ENCODE data around the gene RAMP3.

DNA sequence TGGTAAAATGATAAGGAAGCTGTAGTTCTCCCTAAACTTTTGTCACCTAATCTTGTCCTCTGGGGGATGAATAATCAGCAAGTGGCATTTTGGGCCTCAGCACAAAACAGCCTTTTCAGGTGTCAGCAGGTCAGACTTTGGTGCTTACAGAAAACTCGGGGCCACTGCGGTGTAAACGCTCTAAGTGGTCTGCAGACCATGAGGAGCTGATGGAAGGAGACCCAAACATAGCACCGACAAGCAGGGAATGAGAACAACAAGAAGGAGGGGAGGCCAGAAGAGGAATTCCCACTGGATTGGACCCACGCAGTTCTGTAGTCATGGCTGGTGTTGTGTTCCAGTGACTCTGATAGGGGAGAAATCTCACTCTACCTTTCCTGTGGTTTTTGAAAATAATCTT is 45.4 kb downstream of the RAMP3 start:
- TF ChIP-seq, protein P1, sequence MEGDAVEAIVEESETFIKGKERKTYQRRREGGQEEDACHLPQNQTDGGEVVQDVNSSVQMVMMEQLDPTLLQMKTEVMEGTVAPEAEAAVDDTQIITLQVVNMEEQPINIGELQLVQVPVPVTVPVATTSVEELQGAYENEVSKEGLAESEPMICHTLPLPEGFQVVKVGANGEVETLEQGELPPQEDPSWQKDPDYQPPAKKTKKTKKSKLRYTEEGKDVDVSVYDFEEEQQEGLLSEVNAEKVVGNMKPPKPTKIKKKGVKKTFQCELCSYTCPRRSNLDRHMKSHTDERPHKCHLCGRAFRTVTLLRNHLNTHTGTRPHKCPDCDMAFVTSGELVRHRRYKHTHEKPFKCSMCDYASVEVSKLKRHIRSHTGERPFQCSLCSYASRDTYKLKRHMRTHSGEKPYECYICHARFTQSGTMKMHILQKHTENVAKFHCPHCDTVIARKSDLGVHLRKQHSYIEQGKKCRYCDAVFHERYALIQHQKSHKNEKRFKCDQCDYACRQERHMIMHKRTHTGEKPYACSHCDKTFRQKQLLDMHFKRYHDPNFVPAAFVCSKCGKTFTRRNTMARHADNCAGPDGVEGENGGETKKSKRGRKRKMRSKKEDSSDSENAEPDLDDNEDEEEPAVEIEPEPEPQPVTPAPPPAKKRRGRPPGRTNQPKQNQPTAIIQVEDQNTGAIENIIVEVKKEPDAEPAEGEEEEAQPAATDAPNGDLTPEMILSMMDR (IDR thresholded peaks at IDR 0.05): no peak
- no peak for TF ChIP-seq POLR2A (IDR thresholded peaks at IDR 0.05)
